Putamen (tissue), 1 donor: Measurements from ENCODE around the gene RLF.
"Not testable (repeated sequence)": the region's sequence is repeated elsewhere in the genome, so short reads cannot be mapped to it uniquely, and the experiment has no call there.

Source experiments
- DNase-seq: peaks from one replicate; pipeline ENCODE4 v3.0.0-alpha.2; 2016; ENCODE audit warnings: low spot score

Gene RLF

DNA sequence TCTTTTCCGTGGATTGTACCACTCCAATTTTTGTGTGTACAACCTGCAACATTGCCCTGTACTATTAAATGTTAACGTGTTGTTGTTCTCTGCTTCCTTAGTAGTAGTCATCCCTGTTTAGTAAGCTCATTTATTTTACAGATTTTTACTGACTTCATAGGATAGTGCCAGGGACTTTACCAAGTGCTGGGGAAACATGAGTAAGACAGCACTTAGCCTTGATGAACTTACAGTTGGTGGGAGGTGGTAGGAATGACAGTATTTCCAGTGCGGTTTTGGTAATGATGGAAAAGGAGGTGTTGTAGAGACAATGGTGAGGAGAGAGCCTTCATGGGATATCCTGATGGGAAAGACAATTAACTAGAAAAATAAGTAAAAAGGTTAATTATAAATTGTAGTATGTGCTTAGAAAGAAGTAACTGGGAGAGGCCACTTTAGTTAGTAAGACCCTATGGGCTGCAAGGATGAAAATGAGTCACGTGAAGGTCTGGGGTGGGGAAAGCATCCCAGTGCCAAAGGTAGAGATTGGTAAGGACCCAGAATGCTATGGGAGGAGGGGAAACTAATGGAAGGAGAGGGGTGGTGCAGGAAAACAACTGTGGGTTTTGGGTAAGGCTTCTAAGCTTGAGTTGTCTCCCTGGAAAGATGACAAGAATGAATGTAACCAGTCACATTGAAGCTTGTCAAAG is 1.7 kb downstream of the RLF start:
- DNase-seq = no peak

DNA sequence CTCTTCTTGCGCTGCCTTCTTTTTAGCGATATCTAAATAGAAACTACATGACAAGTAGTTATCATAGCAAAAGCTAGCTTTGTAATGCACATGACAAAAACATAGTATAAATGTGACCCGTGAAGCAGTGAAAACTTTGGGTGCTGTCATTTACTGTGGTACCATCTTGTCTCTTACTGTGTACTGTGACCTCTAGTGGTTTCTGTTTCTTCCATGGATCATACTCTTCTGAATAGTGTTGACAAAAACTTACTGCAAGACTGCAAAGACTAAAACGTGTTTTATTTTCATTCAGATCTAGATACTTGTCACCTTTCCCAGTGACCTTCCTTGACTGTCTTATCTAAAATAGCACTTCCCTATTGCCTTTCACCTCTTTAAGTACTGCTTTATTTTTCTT is 6.1 kb downstream of the RLF start:
- no peak for DNase-seq

DNA sequence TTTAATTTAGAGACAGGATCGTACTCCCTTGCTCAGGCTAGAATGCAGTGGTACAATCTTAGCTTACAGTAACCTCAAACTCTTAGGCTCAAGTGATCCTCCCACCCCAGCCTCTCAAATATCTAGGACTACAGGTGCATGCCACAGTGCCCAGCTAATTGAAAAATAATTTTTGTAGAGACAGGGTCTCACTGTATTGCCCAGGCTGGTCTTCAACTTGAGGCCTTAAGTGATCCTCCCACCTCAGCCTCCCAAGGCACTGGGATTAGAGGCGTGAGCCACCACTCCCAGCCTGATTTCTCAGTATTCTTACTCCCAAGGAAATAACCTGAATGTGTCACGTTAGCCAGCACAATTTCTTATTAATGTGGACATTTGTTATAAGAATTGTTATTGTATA is 9.8 kb downstream of the RLF start:
- no peak for DNase-seq

DNA sequence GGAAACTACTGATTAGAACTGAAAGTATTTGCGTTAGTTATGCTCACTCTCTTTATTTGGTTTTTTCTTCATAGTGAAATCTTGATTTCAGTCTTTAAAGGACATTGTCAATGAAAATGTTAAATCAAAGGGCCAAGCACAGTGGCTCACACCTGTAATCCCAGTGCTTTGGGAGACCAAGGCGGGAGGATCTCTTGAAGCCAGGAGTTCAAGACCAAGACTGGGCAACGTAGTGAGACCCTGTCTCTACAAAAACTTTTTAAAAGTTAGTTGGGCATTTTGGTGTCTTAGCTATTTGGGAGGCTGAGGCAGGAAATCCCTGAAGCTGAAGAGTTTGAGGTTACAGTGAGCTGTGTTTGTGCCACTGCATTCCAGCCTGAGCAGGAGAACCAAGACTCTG is 13.6 kb downstream of the RLF start:
- no peak for DNase-seq

DNA sequence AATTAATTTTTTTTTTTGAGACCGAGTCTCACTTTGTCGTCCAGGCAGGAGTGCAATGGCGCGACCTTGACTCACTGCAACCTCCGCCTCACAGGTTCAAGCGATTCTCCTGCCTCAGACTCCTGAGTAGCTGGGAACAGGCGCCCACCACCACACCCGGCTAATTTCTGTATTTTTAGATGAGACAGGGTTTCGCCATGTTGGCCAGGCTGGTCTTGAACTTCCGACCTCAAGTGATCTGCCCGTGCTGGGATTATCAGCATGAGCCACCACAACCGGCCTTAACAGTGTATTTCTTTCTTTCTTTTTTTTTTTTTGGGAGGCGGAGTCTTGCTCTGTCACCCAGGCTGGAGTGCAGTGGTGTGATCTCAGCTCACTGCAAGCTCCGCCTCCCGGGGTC is 15.8 kb downstream of the RLF start:
- DNase-seq = not testable (repeated sequence)

DNA sequence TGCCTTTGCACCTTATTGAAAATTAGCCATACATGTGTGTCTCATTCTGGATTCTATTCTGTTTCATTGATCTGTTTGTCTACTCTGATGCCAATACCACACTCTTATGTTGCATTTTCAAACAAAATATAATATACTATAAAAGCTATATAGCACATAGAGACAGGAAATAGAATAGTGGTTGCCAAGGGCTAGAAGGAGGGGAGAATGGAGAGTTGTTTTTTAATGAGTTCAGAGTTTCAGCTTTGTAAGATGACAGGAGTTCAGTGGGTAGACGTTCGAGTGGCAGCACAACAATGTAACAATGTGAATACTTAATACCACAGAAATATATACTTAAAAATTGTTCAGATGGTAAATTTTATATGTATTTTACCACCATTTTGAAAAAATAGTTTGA is 17.0 kb downstream of the RLF start:
- no peak for DNase-seq

DNA sequence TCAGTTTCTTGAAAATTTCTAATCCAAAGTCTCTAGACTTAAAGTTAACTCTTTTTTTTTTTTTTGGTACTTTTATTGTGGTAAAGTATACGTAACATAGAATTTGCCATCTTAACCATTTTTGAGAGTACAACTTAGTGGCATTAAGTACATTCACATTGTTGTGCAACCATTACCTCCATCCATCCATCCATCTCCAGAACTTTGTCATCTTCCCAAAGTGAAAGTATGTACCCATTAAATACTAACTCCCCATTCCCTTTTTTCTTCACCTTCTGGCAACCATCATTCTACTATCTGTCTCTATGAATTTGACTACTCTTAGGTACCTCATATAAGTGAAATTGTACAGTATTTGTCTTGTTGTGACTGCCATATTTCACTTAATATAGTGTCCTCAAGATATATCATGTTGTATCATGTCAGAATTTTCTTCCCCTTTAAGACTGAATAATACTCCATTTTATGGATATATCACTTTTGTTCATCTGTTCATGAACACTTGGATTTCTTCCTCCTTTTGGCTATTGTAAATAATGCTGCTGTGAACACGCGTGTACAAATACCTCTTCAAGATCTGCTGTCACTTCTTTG is 18.4 kb downstream of the RLF start:
- DNase-seq = no peak

DNA sequence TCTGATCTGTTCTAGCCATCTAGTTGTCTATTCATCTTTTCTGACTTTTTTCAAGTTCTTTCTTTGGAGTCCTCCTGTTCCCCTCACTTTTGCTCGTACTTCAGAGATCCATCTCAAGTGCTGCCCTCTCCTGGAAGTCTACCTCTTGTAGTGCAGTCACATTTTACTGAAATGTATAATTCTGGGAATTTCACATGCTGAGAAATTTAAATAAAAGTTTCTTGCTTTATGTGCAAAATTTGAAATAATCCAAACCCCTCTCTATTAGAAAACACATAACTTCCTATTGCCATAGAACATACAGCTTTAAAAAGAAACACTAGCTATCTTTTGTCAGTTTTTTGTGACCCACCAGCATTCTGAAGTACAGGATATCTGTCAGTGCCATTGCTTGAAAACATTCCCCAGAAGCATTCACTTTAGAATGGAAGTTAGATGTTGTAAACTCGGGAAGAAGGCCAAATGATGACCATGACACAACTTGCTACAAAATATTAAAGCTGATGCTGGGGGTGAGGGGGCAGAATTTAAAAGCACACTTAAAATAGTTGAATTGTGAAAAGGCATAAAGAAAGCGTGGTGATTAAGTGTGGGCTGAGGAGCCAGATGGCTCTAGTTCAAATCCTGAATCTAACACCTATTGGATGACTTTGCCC is 22.0 kb downstream of the RLF start:
- DNase-seq = no peak

DNA sequence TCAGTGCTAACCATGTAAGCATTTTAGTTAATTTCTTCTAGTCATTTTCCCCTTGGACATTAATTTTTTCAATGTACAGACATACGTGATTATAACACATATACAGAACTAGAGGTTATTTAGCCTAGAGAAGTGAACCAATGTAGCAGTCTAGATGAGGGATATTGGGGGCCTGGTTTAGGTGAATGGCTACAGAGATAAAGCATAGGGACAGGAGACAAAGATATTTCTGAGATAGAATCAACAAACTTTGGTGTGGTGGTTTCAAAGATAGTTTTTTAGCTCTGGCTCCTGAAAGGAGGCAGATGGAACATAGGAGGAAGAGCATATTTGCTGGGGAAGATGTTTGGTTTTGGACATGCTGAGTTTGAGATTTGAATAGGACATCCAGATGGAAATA is 23.0 kb downstream of the RLF start:
- no peak for DNase-seq

DNA sequence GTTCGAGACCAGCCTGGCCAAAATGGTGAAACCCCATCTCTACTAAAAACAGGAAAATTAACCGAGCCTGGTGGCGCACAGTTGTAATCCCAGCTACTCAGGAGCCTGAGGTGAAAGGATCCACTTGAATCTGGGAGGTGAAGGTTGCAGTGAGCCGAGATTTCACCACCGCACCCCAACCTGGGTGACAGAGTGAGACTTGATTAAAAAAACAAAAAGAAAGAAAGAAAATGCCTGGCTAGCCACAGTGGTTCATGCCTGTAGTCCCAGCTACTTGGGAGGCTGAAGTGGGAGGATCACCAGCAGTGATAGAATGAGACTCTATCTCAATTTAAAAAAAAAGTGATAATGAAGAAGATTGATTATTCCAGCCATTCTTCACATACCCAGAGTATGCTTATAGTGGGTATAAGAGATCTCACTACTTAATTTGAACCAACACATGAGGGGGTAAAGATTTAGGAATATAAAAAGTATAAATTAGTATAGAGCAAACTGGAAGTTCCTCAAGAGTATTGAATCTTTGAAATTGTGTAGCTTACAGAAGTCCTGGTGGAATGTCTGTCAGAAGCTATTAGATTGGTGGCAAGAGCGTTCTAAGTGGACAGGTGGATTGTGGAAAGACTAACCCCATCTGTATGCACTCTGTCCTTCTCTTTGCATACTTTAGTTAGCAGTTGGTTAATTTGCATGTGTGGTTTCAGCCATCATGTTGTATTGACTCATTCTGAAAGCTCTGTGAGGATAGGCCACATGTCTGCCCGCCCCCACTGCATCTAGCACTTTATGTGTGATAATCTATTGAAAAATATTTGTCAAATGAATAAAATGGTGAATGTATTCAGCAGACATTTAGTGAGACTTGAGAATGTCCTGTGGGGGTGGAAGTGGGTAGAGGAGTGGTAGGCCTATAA is 25.0 kb downstream of the RLF start:
- peak; percentile 33 for DNase-seq

DNA sequence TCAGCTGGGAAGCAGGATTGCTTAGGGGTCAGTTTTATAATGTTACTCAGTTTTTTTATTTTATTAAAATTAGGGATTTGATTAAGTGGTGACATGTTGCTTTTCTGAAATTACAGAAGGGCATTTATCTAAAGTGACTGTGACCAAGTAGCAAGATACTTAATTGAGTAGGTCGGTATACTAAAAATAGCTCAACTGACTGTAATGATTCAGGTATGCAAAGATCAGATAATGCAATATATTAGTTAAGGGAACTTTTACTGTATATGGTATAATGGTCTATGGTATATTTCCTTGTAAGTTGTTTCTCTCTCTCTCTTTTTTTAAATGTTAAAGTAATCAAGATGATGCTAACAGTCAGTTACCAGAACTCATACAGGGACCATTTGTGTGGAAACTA is 26.2 kb downstream of the RLF start:
- DNase-seq = no peak

DNA sequence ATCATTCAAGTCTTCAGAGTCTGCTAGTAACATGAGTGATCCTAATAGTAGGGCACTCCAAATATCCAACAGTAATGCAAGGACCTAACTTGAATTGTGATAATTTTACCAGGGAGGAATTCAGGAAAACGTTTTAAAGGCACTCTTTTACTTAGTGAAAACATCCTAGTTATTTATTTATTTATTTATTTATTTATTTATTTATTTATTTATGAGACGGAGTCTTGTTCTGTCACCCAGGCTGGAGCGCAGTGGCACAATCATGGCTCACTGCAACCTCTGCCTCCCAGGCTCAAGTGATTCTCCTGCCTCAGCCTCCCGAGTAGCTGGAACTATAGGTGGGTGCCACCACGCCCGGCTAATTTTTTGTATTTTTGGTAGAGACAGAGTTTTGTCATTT is 33.5 kb downstream of the RLF start:
- not testable (repeated sequence) for DNase-seq

DNA sequence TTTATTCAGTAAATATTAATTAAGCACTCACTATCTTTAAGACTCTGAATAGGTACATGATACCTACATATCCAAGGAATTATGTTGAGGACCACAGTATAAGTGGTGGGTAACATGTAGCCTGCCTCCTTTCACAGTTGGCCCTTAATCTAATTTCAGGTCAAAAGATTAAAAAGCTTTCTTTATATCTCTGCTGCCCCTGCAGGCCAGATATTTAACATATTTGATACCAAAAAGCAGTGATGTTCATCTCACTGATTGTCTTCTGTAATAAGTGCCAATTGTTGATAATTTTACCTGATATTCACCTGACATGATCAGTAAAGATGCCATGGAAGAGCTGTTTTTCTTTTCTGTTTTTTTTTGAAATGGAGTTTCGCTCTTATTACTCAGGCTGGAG is 36.5 kb downstream of the RLF start:
- DNase-seq = no peak

DNA sequence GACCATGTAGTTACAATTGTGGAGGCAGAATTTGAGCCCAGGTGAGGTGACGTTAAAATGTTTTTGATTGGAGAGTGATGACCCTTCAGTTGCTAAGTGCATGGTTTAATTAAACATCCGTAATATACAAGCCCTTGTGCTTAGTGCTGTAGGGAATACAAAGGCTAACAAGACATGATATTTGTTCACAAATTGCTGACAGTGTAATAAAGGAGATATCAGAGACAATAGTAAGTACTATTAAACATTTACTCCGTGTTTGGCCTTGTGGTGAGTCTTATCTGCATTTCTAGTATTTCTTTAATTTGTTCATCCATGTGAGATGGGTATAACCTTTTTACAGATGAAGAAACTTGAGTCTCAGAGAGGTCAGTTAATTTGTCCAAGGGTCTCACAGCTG is 37.9 kb downstream of the RLF start:
- DNase-seq = no peak

DNA sequence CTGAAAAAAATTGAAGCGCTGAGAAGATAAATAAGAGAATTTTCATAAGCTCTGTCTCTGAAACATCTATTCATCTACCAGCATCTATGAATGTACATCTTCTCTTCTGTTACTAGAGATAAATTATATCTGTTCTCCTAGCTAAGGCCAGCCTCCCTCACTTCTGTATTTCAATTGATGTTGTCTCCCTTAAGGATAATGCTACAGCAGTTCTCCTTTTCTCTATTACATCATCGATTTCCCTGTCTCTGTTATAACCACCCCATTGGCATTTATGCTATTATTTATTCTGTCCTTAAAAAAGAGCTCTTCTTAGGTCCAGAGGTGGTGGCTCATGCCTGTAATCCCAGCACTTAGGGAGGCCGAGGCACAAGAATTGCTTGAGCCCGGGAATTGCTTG is 43.7 kb downstream of the RLF start:
- DNase-seq = no peak

DNA sequence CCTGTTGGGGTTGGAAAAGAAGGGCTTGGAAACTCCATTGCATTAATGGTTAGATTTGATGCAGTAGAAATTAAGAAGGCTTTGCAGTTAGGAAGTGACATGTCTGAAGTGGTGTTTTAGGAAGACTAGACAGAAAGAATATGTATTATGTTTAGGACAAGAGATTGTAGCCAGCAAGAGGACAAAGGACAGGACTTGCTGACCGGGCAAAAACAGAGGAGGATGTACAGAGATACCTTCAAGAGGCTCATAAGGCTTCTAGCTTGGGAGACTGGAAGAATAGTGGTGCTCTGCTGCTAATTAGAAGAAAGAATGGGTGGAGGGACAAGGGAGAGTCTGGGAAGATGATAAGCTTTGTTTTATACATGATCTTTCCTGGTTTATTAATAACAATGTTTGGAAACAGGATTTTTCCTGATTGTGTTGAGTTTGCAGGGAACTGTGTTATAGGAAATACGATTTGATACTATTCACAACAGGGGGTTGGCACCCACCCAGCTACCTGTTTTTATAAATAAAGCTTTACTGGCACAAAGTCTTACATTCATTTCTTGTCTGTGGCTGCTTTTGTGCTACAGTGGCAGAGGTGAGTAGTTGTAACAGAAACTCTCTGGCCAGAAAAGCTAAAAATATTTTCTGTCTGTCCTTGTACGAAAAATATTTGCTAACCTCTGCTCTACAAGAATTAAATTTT is 49.5 kb downstream of the RLF start:
- no peak for DNase-seq

DNA sequence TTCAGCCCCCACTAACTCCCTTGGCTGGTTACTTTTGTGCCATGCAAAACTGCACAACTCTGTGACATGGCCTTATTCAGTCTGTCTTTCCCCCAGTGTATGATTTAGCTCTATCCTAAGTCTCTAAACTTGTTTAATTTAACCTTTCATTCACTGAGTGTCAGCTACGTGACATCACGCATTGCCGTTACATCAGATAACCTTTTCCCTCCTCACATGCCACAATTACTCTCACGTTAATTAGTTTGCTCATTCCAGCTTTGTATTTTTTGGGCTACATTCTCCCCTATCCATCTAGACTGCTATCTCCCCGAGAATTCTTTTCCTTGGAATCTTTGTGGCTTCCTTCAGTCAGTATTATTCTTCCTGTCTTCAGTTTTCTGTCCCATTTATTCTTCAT is 57.1 kb downstream of the RLF start:
- no peak for DNase-seq

DNA sequence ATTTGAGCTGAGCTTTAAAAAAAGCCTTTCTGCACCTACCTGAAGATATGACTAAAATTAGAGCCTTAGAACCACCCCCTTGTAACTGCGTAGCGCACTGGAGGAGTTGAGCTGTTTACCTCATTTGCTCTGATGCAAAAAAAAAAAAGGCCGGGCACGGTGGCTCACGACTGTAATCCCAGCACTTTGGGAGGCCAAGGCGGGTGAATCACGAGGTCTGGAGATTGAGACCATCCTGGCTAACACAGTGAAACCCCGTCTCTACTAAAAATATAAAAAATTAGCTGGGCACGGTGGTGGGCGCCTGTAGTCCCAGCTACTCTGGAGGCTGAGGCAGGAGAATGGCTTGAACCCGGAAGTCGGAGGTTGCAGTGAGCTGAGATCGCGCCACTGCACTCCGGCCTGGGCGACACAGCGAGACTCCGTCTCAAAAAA is 60.3 kb downstream of the RLF start:
- DNase-seq = peak; percentile 53

DNA sequence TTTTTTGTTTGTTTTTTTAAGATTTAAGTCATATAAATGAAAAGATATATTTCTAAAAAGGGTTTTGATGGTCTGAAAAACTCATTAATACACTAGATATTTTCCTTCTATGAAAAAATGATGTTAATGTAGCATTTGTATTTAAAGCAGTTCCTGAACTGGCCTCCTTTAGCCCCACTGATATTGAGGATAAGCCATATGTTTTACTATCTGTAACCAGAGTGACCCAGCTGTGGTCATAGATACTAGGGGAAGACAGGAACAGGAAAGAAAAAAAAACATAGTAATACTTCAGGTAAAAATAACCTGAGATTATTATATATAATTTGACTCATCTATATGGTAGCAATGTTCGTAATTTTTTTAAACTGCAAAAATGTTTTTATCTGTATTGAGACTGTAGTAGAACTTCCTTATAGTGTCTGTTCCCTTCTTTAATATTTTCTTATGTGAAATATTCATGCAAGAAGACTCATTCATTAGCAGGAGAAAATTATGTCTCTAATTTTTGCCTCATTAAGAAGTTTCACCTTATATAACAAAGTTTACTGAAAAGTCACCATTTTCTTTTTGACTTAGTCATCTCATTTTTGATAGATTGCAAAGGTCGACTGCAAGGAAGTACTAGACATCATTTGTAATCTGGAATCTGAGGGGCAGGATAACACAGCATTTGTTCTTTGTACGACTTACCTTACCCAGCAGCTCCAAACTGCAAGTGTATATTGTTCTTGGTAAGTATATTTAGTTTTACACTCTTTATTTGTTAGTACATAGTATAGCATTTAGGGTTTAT is 61.0 kb downstream of the RLF start:
- DNase-seq = no peak

DNA sequence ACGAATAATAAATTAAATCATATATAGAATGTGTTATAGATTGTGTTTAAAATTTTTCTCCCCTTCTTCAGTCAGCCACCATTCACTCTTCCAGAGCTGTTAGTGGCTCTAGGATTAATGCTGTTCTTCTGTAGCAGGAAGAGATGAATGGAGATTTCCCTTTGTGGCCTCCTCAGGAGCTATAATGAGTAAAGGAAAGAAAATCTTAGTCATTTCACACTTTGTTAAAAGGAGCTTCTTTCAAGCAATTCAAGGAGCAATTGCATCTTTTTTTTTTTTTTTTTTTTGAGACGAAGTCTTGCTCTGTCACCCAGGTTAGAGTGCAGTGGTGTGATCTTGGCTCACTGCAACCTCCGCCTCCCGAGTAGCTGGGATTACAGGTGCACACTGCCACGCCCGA is 62.9 kb downstream of the RLF start:
- no peak for DNase-seq

DNA sequence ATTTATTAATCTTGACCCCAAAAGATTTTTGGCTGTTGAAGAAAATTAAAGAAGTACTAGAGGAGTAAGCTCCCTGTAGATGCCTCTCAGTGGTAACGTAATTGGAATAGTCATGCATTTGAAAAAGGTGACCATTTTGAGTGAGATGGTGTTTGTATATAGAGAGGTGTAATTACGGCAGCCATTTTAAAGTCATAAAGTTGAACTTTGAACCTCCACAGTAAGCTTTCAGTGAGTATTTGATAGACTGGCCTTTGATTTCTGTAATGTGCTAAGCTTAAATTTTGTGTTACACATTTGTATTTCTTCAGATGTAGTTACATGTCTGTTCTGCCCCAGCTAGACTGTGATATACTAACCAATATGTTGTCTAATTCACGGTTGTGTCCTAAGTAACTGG is 65.0 kb downstream of the RLF start:
- DNase-seq = no peak
